Activated CD8-positive, alpha-beta memory T cell treated with anti-CD3 and anti-CD28 coated beads for 36 hours (primary cell): Measurements from ENCODE around the gene GIMAP2. TPM values are rescaled to one million over a fixed set of nuclear protein-coding genes. Genes with fewer than 3 reads are reported as not detected.

Source experiments
- CTCF ChIA-PET: fragments of 350-600 bp; sonication (Branson Sonifier 250); formaldehyde crosslinking; loops from one replicate; lab custom pipeline; 2021; ENCODE audit warnings: antibody characterized with exemption; lab: Charles Lee
- POLR2A ChIA-PET: fragments of 350-600 bp; sonication (Branson Sonifier 250); formaldehyde crosslinking; loops from one replicate; lab custom pipeline; 2021; ENCODE audit warnings: antibody characterized with exemption; lab: Charles Lee
- total RNA-seq, 2 experiments: library from RNA; stranded (reverse); gene quantifications; one replicate each; pipeline ENCODE4 v1.2.3, GENCODE V29; 2021

Gene GIMAP2
- total RNA-seq, 2 experiments from 2014 or later, result 30.6 to 32.1 TPM

DNA sequence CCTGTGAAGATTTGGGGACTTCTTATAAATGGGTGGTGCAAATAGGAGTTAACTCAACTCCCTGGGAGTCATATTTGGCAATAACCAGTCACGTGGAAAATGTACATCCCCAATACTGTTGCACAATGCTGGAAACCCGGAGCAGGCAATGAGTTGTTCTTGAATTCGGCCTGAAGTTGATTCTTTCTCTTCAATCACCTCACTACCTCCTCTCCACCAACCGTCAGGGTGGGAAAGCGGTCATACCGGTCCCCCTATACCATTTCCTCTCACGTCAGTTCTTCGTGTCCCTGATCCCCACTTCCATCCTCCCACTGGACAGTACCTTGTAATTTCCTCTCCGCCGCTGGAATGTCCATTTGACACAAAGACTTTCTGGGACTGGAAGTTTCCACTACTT, 54.5 kb downstream of the GIMAP2 start:
- CTCF ChIA-PET, result no interaction called here
- POLR2A ChIA-PET, result no interaction called here

GRCh38 chr7:150742286-150742968, 56.9 kb downstream of the GIMAP2 start:
- ChIA-PET POLR2A (interaction anchor here (0.9 to 2.2 kb wide), 4 partner anchors 10 to 227 kb away, joined by 3 to 12 read pairs (median 6); no protein-coding TSS in a partner anchor), CTCF (interaction anchor here (0.8 to 1.9 kb wide), 3 partner anchors 9 to 294 kb away, joined by 3 to 6 read pairs (median 5); no protein-coding TSS in a partner anchor)

Other genes starting within 250 kb of the GIMAP2 start
- 1 to 10 TPM; 6.6 to 7.5 TPM for gene GIMAP8, start 235.1 kb upstream of the GIMAP2 start, total RNA-seq
- gene GIMAP7, start 170.8 kb upstream of the GIMAP2 start, total RNA-seq, result 10 to 100 TPM; 19.2 to 19.7 TPM
- 10 to 100 TPM; 26.3 to 30.9 TPM for gene GIMAP4, start 118.3 kb upstream of the GIMAP2 start, total RNA-seq
- gene GIMAP6, start 53.3 kb upstream of the GIMAP2 start, total RNA-seq, result 10 to 100 TPM; 26.5 to 27.4 TPM
- gene GIMAP1, start 30.9 kb downstream of the GIMAP2 start, total RNA-seq, result 1 to 10 TPM; 3.6 to 4.7 TPM
- 10 to 100 TPM; 60.1 to 61.0 TPM for gene GIMAP5, start 51.7 kb downstream of the GIMAP2 start, total RNA-seq
- not detected for gene TMEM176B, start 114.7 kb downstream of the GIMAP2 start, total RNA-seq
- not detected for gene TMEM176A, start 115.1 kb downstream of the GIMAP2 start, total RNA-seq
- not detected for gene AOC1, start 166.8 kb downstream of the GIMAP2 start, total RNA-seq